NCI-H510A (cell line): ENCODE measurements around the gene MAMLD1.

Experiments used
- DNase-seq: peaks from one replicate; lab custom pipeline; 2025; lab: John Stamatoyannopoulos, UW

Gene MAMLD1

GRCh38 chrX:150502091-150502490, 139.0 kb downstream of the MAMLD1 start:
- DNase-seq: no peak

- no peak for DNase-seq
Observed at GRCh38 chrX:150502979-150503897, 140.1 kb downstream of the MAMLD1 start.

- DNase-seq: no peak
Observed at GRCh38 chrX:150503898-150504219, 140.7 kb downstream of the MAMLD1 start.

- DNase-seq: no peak
Observed at GRCh38 chrX:150504397-150505182, 141.5 kb downstream of the MAMLD1 start.

GRCh38 chrX:150506020-150506419, 142.9 kb downstream of the MAMLD1 start:
- DNase-seq: no peak

GRCh38 chrX:150506486-150506885, 143.4 kb downstream of the MAMLD1 start:
- DNase-seq: no peak

- DNase-seq: no peak
Observed at GRCh38 chrX:150507251-150507856, 144.2 kb downstream of the MAMLD1 start.

- DNase-seq: no peak
Observed at GRCh38 chrX:150508018-150508417, 144.9 kb downstream of the MAMLD1 start.

GRCh38 chrX:150508451-150509367, 145.6 kb downstream of the MAMLD1 start:
- no peak for DNase-seq

GRCh38 chrX:150509703-150510102, 146.6 kb downstream of the MAMLD1 start:
- no peak for DNase-seq

- DNase-seq: no peak
Observed at GRCh38 chrX:150512461-150512901, 149.4 kb downstream of the MAMLD1 start.

GRCh38 chrX:150513544-150513943, 150.4 kb downstream of the MAMLD1 start:
- no peak for DNase-seq

GRCh38 chrX:150514462-150514861, 151.3 kb downstream of the MAMLD1 start:
- DNase-seq: no peak

- no peak for DNase-seq
Observed at GRCh38 chrX:150515801-150516200, 152.7 kb downstream of the MAMLD1 start.

GRCh38 chrX:150517303-150517910, 154.3 kb downstream of the MAMLD1 start:
- DNase-seq: no peak

GRCh38 chrX:150522494-150522893, 159.4 kb downstream of the MAMLD1 start:
- no peak for DNase-seq

GRCh38 chrX:150525061-150525919, 162.2 kb downstream of the MAMLD1 start:
- no peak for DNase-seq

- no peak for DNase-seq
Observed at GRCh38 chrX:150526692-150527091, 163.6 kb downstream of the MAMLD1 start.

- DNase-seq: no peak
Observed at GRCh38 chrX:150527108-150527507, 164.0 kb downstream of the MAMLD1 start.

GRCh38 chrX:150529587-150529986, 166.5 kb downstream of the MAMLD1 start:
- DNase-seq: no peak
